Suprapubic skin (tissue), 3 donors: ENCODE data around the gene GYG1.

ENCODE experiments used
- EP300 ChIP-seq: sonication (generic); formaldehyde crosslinking; IDR thresholded peaks from one replicate; pipeline ENCODE4 v1.6.1; 2017; ENCODE audit warnings: antibody characterized with exemption
- TF ChIP-seq, protein P1 (sequence below), 2 donors: fragments of 200-600 bp in 1 of 2; fragments of 450-650 bp in 1 of 2; sonication (generic) in 1 of 2; IDR thresholded peaks; one replicate each; pipeline ENCODE4 v1.5.1; 2016 to 2019; ENCODE audit warnings: antibody characterized with exemption in 2 of 2, mild to moderate bottlenecking in 1 of 2, moderate library complexity in 1 of 2

DNA sequence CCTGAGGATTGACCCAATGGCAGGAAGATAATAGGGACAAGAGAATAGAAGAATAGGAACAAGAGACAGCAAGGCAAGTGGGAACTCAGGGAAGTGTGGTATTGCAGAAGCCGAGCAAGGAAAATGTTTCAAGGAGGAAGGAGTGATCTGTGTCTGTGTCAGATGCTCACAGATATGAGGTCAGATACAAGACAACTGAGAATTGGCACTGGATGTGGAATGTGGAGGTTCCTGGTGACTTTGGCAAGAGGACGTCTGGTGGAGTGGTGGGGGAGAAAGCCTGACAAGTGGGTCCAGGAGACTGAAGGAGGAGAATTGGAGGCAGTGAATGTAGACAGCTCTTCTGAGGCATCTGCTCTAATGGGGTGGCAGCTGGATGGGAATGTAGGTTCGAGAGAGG is 24.1 kb downstream of the GYG1 start:
- TF ChIP-seq, protein P1, sequence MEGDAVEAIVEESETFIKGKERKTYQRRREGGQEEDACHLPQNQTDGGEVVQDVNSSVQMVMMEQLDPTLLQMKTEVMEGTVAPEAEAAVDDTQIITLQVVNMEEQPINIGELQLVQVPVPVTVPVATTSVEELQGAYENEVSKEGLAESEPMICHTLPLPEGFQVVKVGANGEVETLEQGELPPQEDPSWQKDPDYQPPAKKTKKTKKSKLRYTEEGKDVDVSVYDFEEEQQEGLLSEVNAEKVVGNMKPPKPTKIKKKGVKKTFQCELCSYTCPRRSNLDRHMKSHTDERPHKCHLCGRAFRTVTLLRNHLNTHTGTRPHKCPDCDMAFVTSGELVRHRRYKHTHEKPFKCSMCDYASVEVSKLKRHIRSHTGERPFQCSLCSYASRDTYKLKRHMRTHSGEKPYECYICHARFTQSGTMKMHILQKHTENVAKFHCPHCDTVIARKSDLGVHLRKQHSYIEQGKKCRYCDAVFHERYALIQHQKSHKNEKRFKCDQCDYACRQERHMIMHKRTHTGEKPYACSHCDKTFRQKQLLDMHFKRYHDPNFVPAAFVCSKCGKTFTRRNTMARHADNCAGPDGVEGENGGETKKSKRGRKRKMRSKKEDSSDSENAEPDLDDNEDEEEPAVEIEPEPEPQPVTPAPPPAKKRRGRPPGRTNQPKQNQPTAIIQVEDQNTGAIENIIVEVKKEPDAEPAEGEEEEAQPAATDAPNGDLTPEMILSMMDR (IDR thresholded peaks at IDR 0.05) = no peak
- TF ChIP-seq EP300 = no peak
